Cardiac fibroblast (primary cell): Measurements from ENCODE around the gene ME1.

Experiments used
- DNase-seq, 2 donors: peaks; one replicate each; pipeline versions ENCODE4 v3.0.0 to v3.0.0-alpha.2; 2010; ENCODE audit warnings: low read depth in 2 of 2
- H3K4me3 ChIP-seq, 2 donors: replicated peaks in 1 of 2; 1 replicate in 1 of 2; 2 replicates in 1 of 2; pipeline ENCODE4 v1.5.1; 2011; ENCODE audit warnings: low read depth in 2 of 2, low read length in 2 of 2, mild to moderate bottlenecking in 2 of 2, moderate library complexity in 1 of 2
- CTCF ChIP-seq: IDR thresholded peaks from one replicate; pipeline ENCODE4 v1.5.1; 2011; ENCODE audit warnings: low read depth, mild to moderate bottlenecking, low read length, inconsistent platforms

The ME1 gene

GRCh38 chr6:83218646-83219045 lies 212.2 kb downstream of the ME1 start:
- DNase-seq = no peak
- no peak overlapping the region for H3K4me3 ChIP-seq
- no peak for TF ChIP-seq CTCF

- TF ChIP-seq CTCF = no peak
- DNase-seq = no peak
- no peak overlapping the region for H3K4me3 ChIP-seq
Observed at GRCh38 chr6:83216806-83217205, 214.0 kb downstream of the ME1 start.

GRCh38 chr6:83215131-83216047 lies 215.5 kb downstream of the ME1 start:
- DNase-seq = peak; percentile 88 to 89
- no peak overlapping the region for H3K4me3 ChIP-seq
- peak; percentile 88 for TF ChIP-seq CTCF

- H3K4me3 ChIP-seq = no peak overlapping the region
- DNase-seq = no peak
- no peak for TF ChIP-seq CTCF
Observed at GRCh38 chr6:83202031-83202430, 228.8 kb downstream of the ME1 start.

GRCh38 chr6:83199863-83200225 lies 231.0 kb downstream of the ME1 start:
- no peak overlapping the region for H3K4me3 ChIP-seq
- peak; percentile 56 to 92 for DNase-seq
- no peak for TF ChIP-seq CTCF

- TF ChIP-seq CTCF = no peak
- peak in 1 of 2 donors; percentile 43 for DNase-seq
- no peak overlapping the region for H3K4me3 ChIP-seq
Observed at GRCh38 chr6:83199173-83199862, 231.5 kb downstream of the ME1 start.
